SW 1271 (cell line): ENCODE data around the gene LYPLAL1.
A peak's percentile ranks its signal among the peaks of the same experiment; 100 is the strongest.

Experiments
- DNase-seq, 2 experiments: peaks; one replicate each; lab custom pipeline; 2025; lab: John Stamatoyannopoulos, UW

The LYPLAL1 gene

GRCh38 chr1:219173758-219174459 lies at the start of gene LYPLAL1:
Gene LYPLAL1 (plus strand): TSS chr1:219173878. CDS start chr1:219173891, 13 bp downstream.
- DNase-seq: peak; percentile 22 to 76

- no peak for DNase-seq
Observed at GRCh38 chr1:219124163-219124562, 49.5 kb upstream of the LYPLAL1 start.

GRCh38 chr1:219125342-219125741 lies 48.3 kb upstream of the LYPLAL1 start:
- no peak for DNase-seq

GRCh38 chr1:219126377-219126776 lies 47.3 kb upstream of the LYPLAL1 start:
- DNase-seq: no peak

- DNase-seq: no peak
Observed at GRCh38 chr1:219128957-219129356, 44.7 kb upstream of the LYPLAL1 start.

- DNase-seq: no peak
Observed at GRCh38 chr1:219130366-219130935, 43.2 kb upstream of the LYPLAL1 start.

- no peak for DNase-seq
Observed at GRCh38 chr1:219132939-219133338, 40.7 kb upstream of the LYPLAL1 start.

DNA sequence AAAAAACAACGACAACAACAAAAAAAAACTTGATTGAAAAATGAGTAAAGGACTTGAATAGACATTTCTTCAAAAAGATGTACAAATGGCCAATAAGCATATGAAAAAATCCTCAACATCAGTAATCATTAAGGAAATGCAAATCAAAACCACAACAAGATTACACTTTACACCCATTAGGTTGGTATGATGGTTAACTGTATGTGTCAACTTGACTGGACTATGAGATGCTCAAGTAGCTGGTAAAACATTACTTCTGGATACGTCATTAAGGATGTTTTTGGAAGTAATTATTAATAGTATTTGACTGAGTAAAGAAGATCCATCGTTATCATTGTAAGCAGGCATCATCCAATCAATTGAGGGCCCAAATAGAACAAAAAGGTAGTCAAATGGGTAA lies 34.9 kb upstream of the LYPLAL1 start:
- no peak for DNase-seq

DNA sequence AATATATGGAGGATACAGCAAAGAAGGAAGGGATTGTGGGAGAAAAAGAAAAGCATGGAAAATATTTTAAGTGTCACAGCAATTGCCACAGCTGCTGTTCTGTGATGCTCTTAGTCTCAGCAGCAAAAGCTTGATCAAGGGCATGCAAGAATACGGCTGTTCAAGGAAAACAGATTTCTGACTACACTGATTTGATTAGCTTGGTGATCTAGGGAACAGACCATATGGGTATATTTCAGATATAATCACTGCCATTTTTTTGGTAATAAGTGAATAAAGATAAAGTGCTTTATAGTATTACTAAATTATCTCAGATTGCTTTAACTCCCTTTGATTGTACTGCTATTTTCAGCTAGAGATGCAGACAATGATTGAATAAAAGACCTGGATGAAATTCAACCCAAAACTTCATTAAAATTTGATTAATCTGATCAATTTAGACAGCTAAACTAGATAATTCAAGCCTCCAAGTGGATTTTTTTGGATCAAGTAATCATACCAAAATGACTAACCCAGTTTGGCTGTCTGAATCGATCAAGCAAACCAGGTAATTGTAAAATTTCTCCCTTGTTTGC lies 33.3 kb upstream of the LYPLAL1 start:
- no peak for DNase-seq

DNA sequence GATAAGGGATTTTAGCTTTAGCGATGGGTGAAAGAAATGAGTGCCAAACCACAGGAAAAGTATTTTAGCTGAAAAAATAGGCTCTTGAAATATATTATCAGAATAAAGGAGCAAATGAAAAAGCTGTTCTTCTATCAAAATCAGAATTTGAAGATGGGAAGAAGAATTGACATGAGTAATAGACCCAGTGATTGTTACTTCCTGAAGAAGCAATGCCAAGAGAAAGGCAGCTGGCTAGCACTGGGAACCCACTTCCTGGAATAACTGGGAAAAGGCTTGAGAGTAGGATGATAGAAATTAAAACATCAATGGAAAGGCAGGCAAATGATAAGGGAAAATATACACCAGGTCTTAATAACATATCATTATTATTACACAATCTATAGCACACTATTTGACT lies 29.9 kb upstream of the LYPLAL1 start:
- no peak for DNase-seq

GRCh38 chr1:219144658-219145315 lies 28.9 kb upstream of the LYPLAL1 start:
- DNase-seq: no peak

GRCh38 chr1:219147571-219148019 lies 26.1 kb upstream of the LYPLAL1 start:
- no peak for DNase-seq

GRCh38 chr1:219149009-219149577 lies 24.6 kb upstream of the LYPLAL1 start:
- DNase-seq: no peak

DNA sequence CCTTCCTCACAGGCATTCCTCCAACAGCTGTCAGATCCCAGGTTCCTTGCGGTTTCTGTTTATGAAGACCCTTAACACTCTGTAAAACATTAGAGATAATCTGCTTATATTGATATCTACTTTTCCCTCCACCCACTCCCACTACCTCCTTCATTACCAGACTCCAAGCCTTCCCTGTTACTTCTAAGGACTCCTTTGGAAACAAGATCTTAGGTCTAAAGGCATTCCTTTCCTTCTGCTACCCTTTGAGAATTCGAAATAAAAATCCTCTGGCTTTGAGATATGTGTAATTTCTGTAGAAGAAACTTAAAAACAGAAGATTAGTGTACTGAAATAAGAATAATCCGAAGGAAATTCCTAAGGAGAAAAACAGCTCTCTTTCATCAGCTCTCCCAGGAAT lies 23.7 kb upstream of the LYPLAL1 start:
- no peak for DNase-seq

DNA sequence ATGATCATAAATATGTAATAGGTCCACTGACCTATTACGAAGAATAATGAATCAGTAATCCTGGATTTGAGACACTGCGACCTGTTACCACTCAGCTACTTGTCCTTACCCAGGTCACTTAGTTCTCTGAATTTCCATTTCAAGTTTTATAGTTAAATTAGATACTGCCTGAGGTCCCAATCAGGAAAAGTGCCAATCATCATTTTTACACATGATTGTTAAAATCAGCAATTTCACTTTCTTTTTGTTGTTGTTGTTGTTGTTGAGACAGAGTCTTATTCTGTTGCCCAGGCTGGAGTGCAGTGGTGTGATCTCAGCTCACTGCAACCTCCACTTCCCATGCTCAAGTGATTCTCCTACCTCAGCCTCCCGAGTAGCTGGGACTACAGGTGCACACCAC lies 22.8 kb upstream of the LYPLAL1 start:
- DNase-seq: no peak

GRCh38 chr1:219151467-219151866 lies 22.2 kb upstream of the LYPLAL1 start:
- no peak for DNase-seq

- no peak for DNase-seq
Observed at GRCh38 chr1:219152751-219153150, 20.9 kb upstream of the LYPLAL1 start.

DNA sequence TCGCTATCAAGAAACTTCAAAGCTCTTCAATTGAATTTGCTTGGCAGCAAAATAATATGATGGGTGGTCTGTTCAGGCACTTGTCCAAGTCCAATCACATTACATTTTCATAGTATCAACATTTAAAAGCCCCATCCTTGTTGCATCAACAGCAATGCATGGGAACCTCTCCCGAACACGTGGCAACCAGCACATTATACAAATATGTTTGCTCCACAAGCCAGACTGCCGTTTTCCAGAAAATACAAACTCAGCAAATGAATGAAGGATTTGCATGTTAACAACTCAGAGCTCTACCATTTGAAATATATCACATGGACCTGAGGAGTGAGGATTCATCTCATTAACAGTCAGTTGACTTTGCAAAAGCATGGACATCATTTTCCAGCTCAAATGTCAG lies 20.0 kb upstream of the LYPLAL1 start:
- DNase-seq: no peak

DNA sequence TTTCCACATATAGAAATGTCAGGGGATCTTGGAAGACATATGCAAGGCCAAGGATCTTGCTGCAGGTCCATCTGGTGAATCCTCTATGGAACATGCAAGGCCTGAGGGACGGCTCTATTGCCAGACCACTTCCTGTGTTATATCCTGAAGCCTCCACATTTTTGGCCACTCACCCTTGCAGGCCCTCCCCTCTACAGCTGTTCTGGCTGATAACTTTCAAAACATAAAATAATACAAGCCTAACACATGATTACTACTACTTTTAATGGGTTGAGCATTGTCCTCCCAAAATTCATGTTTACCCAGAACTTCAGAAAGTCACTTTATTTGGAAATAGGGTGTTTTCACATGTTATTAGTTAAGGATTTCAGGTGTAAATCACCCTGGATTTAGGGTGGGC lies 18.5 kb upstream of the LYPLAL1 start:
- no peak for DNase-seq

GRCh38 chr1:219159946-219160645 lies 13.6 kb upstream of the LYPLAL1 start:
- no peak for DNase-seq

DNA sequence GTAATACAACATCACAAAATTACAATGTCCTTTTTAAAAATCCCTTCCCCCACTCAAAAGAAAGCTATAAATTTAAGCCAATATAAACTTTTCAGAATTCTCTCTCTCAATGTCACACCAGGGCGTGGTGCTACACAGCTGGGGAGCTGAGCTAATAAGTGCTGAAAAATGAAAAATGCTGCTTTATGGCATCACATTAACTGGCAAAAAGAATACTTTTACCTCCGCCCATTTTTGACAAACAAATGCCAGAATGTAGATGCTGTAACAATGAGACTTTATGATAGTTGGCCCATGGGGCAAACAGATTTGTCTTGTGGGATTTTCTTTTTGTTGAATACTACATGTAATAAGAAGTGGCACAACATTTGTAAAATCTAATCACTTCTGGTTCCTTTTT lies 12.7 kb upstream of the LYPLAL1 start:
- DNase-seq: no peak

GRCh38 chr1:219161371-219161770 lies 12.3 kb upstream of the LYPLAL1 start:
- no peak for DNase-seq
